Right cardiac atrium (tissue), 5 donors: ENCODE data around the gene MYBPH. TPM values are rescaled to one million over a fixed set of nuclear protein-coding genes. Genes with fewer than 3 reads are reported as not detected.

ENCODE experiments used
- ATAC-seq, 2 donors: fragments of 200-7000 bp; cut with Tn5 transposase; one replicate each; pipeline versions ENCODE4 v1.8.0 to v1.9.1; 2020; ENCODE audit warnings: moderate library complexity in 2 of 2, mild to moderate bottlenecking in 1 of 2
- DNase-seq, 3 donors: peaks; one replicate each; pipeline ENCODE4 v3.0.0-alpha.2; 2020
- H3K27ac ChIP-seq: one replicate; pipeline ENCODE4 v1.5.1; 2013; ENCODE audit warnings: mild to moderate bottlenecking, low read length, control low read depth, moderate library complexity
- H3K27me3 ChIP-seq: one replicate; pipeline ENCODE4 v1.6.1; 2013; ENCODE audit not compliant: control insufficient read depth, insufficient read depth
- H3K4me1 ChIP-seq: one replicate; pipeline ENCODE4 v1.6.1; 2013; ENCODE audit warnings: low read length; ENCODE audit not compliant: control insufficient read depth, insufficient read depth
- H3K4me3 ChIP-seq: one replicate; pipeline ENCODE4 v1.5.1; 2013; ENCODE audit warnings: low read length, control low read depth
- H3K9me3 ChIP-seq: one replicate; pipeline ENCODE4 v1.6.1; 2013; ENCODE audit warnings: low read length; ENCODE audit not compliant: control insufficient read depth
- WGBS: extraction: QIAGEN DNeasy Blood & Tissue Kit; methylation state at CpG from one replicate; pipeline ENCODE4 v1.1.7; 2013; 5-methylcytosine and 5-hydroxymethylcytosine counted together
- intact Hi-C, 4 donors: fragments of 100-400 bp; cut with DNase I; formaldehyde crosslinking; loops; one replicate each; pipeline versions ENCODE4 v1.11.0 to v1.14.0; 2022 to 2023
- polyA plus RNA-seq: library from polyadenylated mRNA; stranded (reverse); fragments of 200-250 nt; gene quantifications from one replicate; pipeline ENCODE4 v1.2.3, GENCODE V29; 2013
- total RNA-seq, 4 donors: library from RNA; stranded (reverse); fragmentation: NEBNext Ultra II Directional; extraction: Animal tissue kit (Norgen Biotek cat#: 25700); gene quantifications; one replicate each; pipeline ENCODE4 v1.2.1, GENCODE V29; 2021
- donor health status: healthy with polysubstance abuse.
- donor health status: DM: no; HTN: yes; CAD: no.
- donor health status: DM: no; HTN: no; CAD: no.
- donor health status: DM: no; HTN: yes; CAD: no; lungs with severe emphysema.
- donor health status: DM: yes; HTN: yes; CAD: no.

The MYBPH gene
- total and polyA plus RNA-seq, 5 donors: 0.07 TPM; not detected in 4

- ATAC-seq (no peak), DNase-seq (no peak)
- H3K4me3 ChIP-seq: no peak overlapping the region
- no peaks in the 10 kb centered on the region for H3K9me3 ChIP-seq
- intact Hi-C loops: no loop called here
- H3K27me3 ChIP-seq: no peaks in the 10 kb centered on the region
- WGBS: 58% methylated on average over 1 of the region's 1 CpG
- H3K4me1 ChIP-seq: peaks cover 11% of the 10 kb centered on the region
- H3K27ac ChIP-seq: peak overlapping the region; percentile 59
These were observed 25.3 kb upstream of the MYBPH start for GRCh38 chr1:203200916-203201315.

DNA sequence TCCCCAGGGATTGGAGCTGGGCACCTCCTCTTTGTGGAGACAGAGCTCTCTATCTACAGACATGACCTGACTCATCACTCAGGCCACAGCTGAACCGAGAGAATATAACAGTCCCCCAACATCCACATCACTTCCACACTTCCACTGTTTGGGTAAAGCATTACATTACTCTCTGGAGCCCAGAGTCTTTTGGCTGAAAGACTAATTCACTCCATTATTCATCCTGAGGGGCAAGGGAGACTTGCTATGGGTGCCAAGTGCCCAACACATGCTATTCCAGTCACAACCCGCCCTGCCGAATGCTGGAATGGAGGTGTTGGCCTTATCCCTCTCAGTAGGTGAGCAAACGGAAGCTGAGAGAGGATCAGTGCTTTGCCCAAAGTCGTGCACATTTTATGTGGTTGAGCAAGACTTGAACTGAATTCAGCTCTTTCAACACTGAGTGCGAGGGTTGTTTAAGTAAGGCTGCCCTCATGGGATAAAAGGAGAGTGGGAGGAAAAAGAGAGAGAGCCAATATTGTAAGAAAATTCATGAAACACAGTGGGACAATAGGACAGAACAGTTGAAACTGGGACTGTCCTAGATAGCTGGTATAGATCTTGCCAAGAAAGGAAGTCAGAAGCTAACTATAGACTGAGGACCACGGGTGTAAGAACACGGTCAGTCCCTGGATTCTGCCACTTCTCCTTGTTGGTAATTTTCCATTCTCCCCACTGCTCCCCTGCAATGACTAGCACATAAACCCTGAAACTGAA, 24.4 kb upstream of the MYBPH start:
- intact Hi-C loops: no loop called here
- Histone ChIP-seq H3K27me3 (no peaks in the 10 kb centered on the region), H3K9me3 (no peaks in the 10 kb centered on the region), H3K4me3 (no peak overlapping the region), H3K4me1 (peaks cover 11% of the 10 kb centered on the region), H3K27ac (peak overlapping the region; percentile 63)
- DNase-seq: peak in 2 of 3 donors; percentile 51 to 69
- peak; percentile 73 to 74 for ATAC-seq
- 30% methylated on average over 8 of the region's 8 CpGs for WGBS

DNA sequence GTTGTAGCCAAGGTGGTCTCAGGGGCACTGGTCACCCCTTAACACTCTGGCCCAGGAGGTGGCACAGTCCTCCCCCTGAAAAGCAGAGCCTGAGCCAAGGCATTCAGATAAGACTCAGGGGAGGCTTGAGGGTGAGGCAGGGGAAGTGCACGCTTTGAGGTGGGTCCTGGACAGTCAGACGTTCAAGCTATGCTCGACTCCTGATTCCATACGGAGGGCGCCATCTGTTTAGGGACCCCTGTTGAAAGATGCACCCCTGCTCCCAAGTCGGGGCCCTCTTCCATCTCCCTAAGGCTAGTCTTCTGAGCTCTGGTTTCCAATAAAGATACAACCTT, 23.8 kb upstream of the MYBPH start:
- WGBS: 81% methylated on average over 6 of the region's 6 CpGs
- Histone ChIP-seq H3K27me3 (no peaks in the 10 kb centered on the region), H3K4me3 (no peak overlapping the region), H3K4me1 (peaks cover 11% of the 10 kb centered on the region), H3K27ac (peak overlapping the region; percentile 1), H3K9me3 (no peaks in the 10 kb centered on the region)
- DNase-seq (no peak), ATAC-seq (no peak)
- intact Hi-C loops: no loop called here

GRCh38 chr1:203199002-203199401, 23.4 kb upstream of the MYBPH start:
- Histone ChIP-seq H3K27ac (no peak overlapping the region), H3K27me3 (no peaks in the 10 kb centered on the region), H3K4me1 (peaks cover 11% of the 10 kb centered on the region), H3K4me3 (no peak overlapping the region), H3K9me3 (no peaks in the 10 kb centered on the region)
- no peak for ATAC-seq
- WGBS: 79% methylated on average over 3 of the region's 3 CpGs
- intact Hi-C loops: no loop called here
- DNase-seq: no peak

DNA sequence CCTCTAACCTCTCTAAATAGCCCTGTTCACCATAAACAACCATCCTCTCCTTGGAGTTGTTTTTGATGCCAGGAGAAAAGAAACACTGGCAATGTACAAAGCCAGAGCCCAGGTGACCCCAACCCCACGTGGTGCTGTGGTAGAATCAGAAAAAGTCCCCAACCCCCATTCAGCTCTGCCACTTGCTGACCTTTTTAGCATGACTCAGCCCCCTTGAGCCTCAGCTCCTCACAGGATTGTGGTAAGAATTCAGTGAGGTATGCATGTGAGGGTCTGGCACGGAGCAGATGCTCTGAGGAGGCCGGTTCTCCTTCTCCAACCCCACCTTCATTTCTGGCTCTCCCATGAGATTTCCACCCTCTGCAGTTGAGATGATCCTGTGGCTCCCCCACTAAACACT, 22.0 kb upstream of the MYBPH start:
- intact Hi-C loops: no loop called here
- ATAC-seq: no peak
- 66% methylated on average over 3 of the region's 3 CpGs for WGBS
- Histone ChIP-seq H3K27ac (no peak overlapping the region), H3K9me3 (no peaks in the 10 kb centered on the region), H3K4me3 (no peak overlapping the region), H3K4me1 (peaks cover 11% of the 10 kb centered on the region), H3K27me3 (no peaks in the 10 kb centered on the region)
- no peak for DNase-seq

GRCh38 chr1:203196371-203196770, 20.7 kb upstream of the MYBPH start:
- H3K9me3 ChIP-seq: no peaks in the 10 kb centered on the region
- intact Hi-C loops: no loop called here
- ATAC-seq: no peak
- H3K27me3 ChIP-seq: no peaks in the 10 kb centered on the region
- no peak overlapping the region for H3K27ac ChIP-seq
- WGBS: 90% methylated on average over 3 of the region's 3 CpGs
- DNase-seq: no peak
- H3K4me1 ChIP-seq: peaks cover 11% of the 10 kb centered on the region
- H3K4me3 ChIP-seq: no peak overlapping the region

GRCh38 chr1:203190949-203191348, 15.3 kb upstream of the MYBPH start:
- DNase-seq (no peak), ATAC-seq (no peak)
- Histone ChIP-seq H3K4me1 (peaks cover 4% of the 10 kb centered on the region), H3K27me3 (no peaks in the 10 kb centered on the region), H3K27ac (no peak overlapping the region), H3K9me3 (no peaks in the 10 kb centered on the region), H3K4me3 (no peak overlapping the region)
- intact Hi-C loops: no loop called here
- 100% methylated on average over 2 of the region's 2 CpGs for WGBS

GRCh38 chr1:203189951-203190352, 14.3 kb upstream of the MYBPH start:
- Histone ChIP-seq H3K9me3 (no peaks in the 10 kb centered on the region), H3K4me1 (peaks cover 4% of the 10 kb centered on the region), H3K27me3 (no peaks in the 10 kb centered on the region), H3K27ac (no peak overlapping the region), H3K4me3 (no peak overlapping the region)
- WGBS: 70% methylated on average over 7 of the region's 7 CpGs
- intact Hi-C loops: no loop called here
- ATAC-seq (no peak), DNase-seq (no peak)

- WGBS: 87% methylated on average over 4 of the region's 4 CpGs
- no peaks in the 10 kb centered on the region for H3K27me3 ChIP-seq
- no peaks in the 10 kb centered on the region for H3K9me3 ChIP-seq
- ATAC-seq (no peak), DNase-seq (no peak)
- H3K4me3 ChIP-seq: no peak overlapping the region
- peaks cover 4% of the 10 kb centered on the region for H3K4me1 ChIP-seq
- no peak overlapping the region for H3K27ac ChIP-seq
- intact Hi-C loops: no loop called here
These were observed 13.1 kb upstream of the MYBPH start for GRCh38 chr1:203188686-203189232.

DNA sequence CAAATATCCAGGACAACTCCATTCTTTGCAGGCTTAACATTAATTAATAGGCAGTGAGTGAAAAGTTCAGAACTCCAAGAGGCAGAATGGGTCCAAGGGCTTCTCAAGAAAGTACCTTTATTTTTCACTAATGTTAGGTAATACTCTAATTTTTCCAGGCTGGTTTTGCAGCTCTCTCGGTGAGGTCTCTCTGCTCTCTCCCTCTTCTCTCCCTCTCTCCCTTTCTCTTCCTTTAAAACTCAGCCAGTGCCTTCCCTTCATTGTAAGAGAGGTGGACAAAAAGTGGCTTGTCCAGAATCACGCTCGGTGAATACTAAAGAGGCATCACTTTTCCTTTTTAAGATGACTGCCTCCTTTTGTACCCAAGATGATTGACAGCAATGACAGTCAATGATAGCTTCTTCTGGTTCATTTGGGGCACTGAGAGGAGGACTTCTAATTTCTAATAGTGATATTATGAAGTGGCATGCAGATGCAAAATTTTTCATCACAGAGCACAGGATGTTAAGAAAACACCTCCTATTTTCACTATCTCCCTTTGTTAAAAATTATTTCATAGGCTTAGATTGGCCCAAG, 12.2 kb upstream of the MYBPH start:
- ATAC-seq: no peak
- no peaks in the 10 kb centered on the region for H3K9me3 ChIP-seq
- H3K27ac ChIP-seq: no peak overlapping the region
- intact Hi-C loops: no loop called here
- WGBS: 76% methylated on average over 3 of the region's 3 CpGs
- H3K4me1 ChIP-seq: peaks cover 4% of the 10 kb centered on the region
- no peak overlapping the region for H3K4me3 ChIP-seq
- no peaks in the 10 kb centered on the region for H3K27me3 ChIP-seq
- no peak for DNase-seq

DNA sequence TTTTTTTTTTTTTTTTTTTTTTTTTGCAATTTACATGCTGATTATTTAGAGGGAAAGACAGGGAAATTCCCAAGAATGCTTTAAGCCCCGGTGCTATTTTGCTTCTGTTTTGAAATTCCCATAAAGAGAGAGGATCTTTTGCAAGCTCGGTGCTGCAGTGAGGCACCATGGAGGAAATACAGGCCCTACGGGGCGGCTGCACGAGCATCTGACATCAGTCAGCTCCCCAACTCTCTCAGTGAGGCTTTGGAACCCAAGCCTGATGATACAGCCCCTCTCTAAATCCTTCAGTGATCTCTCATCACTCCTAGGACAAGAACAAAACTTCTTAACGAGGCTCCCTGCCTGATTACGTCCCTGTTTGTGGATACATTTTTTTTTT, 11.7 kb upstream of the MYBPH start:
- no peak for ATAC-seq
- Histone ChIP-seq H3K4me1 (peaks cover 4% of the 10 kb centered on the region), H3K9me3 (no peaks in the 10 kb centered on the region), H3K4me3 (no peak overlapping the region), H3K27me3 (no peaks in the 10 kb centered on the region), H3K27ac (no peak overlapping the region)
- 38% methylated on average over 7 of the region's 7 CpGs for WGBS
- no peak for DNase-seq
- intact Hi-C loops: no loop called here
